HG02571 (cell line): ENCODE data around the gene ERBB4.
"Not testable (repeated sequence)": the region's sequence is repeated elsewhere in the genome, so short reads cannot be mapped to it uniquely, and the experiment has no call there.

Experiments
- ATAC-seq: cut with Tn5 transposase; IDR thresholded peaks from one replicate; pipeline ENCODE4 v1.9.1; 2021; ENCODE audit warnings: mild to moderate bottlenecking, moderate library complexity; ENCODE audit not compliant: unreplicated experiment

The ERBB4 gene

GRCh38 chr2:212027681-212028628 lies 510.6 kb downstream of the ERBB4 start:
- no peak for ATAC-seq

- ATAC-seq, result no peak
Measured at GRCh38 chr2:212024040-212024439, 514.6 kb downstream of the ERBB4 start.

GRCh38 chr2:212022966-212023365 lies 515.6 kb downstream of the ERBB4 start:
- no peak for ATAC-seq

DNA sequence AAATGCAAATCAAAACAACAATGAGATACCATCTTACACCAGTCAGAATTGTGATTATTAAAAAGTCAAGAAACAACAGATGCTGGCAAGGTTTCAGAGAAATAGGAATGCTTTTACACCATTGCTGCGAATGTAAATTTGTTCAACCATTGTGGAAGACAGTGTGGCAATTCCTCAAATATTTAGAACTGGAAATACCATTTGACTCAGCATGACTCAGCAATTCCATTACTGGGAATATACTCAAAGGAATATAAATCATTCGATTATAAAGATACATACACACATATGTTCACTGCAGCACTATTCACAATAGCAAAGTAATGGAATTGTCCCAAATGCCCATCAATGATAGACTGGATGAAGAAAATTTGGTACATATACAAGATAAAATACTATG lies 516.7 kb downstream of the ERBB4 start:
- no peak for ATAC-seq

GRCh38 chr2:212015588-212015987 lies 523.0 kb downstream of the ERBB4 start:
- no peak for ATAC-seq

- ATAC-seq, result no peak
Measured at GRCh38 chr2:212013626-212014025, 525.0 kb downstream of the ERBB4 start.

DNA sequence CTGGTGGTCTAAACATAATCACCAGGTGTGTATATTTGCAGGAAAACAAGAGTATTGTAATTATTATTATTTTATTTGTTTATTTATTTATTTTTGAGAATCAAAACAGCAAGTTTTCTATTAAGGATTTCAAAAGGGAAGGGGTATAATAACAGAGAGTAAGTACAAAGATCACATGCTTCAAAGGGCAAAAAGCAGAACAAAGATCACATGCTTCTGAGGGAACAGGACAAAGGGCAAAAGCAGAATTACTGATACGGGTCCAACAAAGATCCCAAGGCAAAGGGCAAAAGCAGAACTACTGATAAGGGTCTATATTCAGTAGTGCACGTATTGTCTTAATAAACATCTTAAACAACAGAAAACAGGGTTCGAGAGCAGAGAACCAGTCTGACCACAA lies 528.3 kb downstream of the ERBB4 start:
- not testable (repeated sequence) for ATAC-seq

- ATAC-seq, result no peak
Measured at GRCh38 chr2:212007972-212008371, 530.6 kb downstream of the ERBB4 start.

DNA sequence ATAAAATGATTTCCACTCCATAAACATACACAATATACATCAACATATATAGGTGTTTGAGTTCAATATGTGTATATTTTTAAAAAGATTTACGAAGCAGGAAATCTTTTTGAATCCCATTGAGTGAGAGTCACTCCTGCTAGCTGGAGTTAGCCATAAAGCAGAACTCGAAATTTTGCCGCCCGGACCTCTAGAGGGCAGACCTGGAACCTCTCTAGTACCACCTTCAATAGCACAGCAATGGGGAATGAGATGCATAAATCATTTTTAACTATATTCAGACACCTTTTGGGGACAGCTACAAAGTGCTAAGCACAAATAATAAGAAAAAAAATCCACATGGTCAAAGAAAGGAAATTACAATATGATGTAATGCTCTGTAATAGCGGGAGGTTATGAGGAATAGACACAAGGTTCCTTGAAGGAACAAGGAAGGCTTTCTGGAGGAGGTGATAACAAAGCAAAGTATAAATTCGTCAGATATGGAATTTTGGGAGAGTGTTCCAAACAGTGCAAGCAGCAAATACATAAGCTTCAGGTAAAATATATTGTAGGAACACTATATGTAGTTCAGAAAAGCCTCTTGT lies 533.4 kb downstream of the ERBB4 start:
- ATAC-seq, result peak; percentile 62

DNA sequence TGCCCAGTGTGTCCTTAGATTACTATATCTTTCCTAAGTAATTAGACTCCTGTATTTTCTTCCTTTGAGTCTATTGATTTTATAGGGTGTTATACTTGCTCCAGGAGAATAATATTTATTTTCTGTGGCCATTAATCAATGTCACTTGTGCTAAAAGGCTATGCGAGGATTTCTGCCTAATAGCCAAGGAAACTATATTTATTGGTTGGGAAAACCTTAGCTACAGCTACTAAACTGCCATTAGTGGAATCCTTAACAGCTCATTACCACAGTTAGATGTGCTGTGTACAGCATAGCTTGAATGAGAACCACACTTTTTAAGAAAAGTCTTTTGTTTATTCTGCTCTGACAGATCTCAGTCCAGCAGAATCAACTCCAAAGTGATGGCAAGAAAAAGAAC lies 537.3 kb downstream of the ERBB4 start:
- no peak for ATAC-seq

- no peak for ATAC-seq
Measured at GRCh38 chr2:211996857-211997256, 541.7 kb downstream of the ERBB4 start.

DNA sequence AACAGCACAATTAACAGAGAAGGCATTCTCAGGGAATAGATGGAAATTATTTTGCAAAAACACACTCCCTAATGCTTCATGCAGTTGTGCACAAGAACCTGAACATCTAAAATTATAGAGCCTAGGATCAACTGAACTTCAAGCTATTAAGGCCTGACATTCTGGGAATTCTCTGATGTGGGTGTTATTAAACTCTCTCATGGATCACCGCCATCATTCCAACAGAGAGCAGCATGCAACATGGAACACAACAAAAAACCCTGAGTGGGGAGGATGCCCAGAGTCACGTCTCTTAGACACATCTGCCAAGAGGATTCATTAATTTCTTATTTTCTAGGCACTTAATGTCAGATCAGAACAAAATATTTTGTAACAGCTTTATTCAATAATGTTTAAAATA lies 543.8 kb downstream of the ERBB4 start:
- ATAC-seq, result no peak

DNA sequence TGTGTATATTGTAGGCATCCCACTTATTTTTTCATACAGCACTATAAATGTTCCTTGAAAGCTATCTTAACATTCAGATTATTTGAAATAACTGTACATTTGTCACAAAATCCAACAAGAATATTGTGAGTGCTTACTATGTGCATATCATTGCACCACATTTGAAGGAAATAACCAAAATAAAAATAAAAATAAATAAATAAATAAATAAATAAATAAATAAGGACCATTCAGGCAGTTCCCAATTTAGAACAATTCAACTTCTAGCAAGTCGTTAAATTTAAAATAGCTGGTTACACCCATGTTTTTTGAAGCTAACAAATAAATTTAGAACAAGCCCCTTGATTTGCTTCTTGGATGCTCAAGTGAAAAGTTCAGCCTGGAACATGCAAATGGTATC lies 548.3 kb downstream of the ERBB4 start:
- no peak for ATAC-seq

DNA sequence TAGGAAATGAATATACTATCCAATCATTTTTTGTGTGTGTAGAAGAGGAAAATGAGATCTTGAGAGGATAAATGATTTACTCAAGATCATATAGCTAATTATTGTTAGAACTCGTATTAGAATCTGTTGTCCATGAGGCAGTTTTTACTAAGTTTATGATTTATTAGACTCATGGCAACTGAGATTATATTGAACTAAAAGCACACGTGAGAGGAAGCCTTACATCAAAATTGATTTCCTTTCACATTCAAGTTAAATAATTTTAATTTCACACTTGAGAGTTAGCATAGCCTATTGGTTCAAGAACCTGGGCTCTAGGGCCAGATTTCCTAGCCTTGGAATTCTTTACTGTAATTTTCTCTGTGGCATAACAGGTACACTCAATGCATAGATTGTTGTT lies 552.3 kb downstream of the ERBB4 start:
- no peak for ATAC-seq

- ATAC-seq, result no peak
Measured at GRCh38 chr2:211985393-211985792, 553.2 kb downstream of the ERBB4 start.

DNA sequence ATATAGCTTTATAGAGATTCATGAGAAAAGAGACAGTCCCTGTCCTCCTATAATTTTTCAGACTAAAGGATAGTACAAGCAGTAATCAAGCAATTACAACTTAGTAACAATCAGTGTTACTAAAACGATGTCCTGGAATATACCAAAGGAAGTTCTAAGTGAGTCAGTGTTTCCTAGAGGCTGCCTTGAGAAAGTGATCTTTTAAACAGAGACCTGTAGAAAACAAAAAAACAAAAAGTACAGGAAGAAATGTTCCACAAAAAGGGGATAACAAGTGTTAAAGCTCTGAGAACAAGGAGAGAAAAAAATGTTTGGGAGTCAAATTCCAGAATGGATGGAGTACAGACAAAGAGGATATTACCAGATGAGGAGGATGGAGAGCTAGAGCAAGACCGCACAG lies 556.4 kb downstream of the ERBB4 start:
- ATAC-seq, result no peak

- no peak for ATAC-seq
Measured at GRCh38 chr2:211981451-211981850, 557.2 kb downstream of the ERBB4 start.

DNA sequence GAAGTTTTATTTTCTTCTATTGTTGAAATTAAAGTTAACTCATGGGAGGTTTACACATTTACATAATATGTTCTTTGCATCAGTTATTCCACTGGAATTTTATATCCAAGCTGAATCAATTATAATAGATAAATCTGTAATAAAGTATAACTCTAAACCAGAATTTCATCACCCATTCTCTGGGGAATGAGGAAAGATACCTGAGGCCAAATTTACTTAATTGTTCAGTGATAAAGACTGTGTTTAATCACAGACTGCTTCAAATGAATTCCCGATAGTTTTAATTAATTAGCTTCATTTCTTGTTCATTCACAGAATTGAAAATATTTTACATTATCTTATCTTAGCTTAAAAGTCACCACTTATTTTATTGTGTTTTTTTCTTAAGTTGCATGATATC lies 562.5 kb downstream of the ERBB4 start:
- ATAC-seq, result no peak

GRCh38 chr2:211967234-211967633 lies 571.4 kb downstream of the ERBB4 start:
- ATAC-seq, result no peak

GRCh38 chr2:211963969-211964368 lies 574.6 kb downstream of the ERBB4 start:
- no peak for ATAC-seq

- ATAC-seq, result peak; percentile 99
Measured at GRCh38 chr2:211957799-211958198, 580.8 kb downstream of the ERBB4 start.

DNA sequence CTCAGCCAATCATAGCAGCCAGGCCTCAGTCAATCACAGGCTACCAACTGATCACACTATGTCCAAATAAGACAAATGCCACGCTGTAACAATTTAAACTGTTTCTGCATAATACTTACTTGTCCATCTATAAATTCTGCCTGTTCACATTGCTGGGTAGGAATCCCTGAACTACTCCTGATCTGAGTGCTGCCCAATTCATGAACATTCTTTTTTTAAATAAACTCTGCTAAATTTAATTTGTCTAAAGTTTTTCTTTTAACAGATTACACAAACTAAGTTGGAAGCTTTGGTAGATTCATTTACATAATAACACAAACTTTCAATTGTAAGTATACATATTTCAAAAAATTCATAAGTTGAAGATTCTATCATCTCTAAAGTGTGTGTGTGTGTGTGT lies 583.0 kb downstream of the ERBB4 start:
- ATAC-seq, result no peak
